Liver (tissue), 9 donors: ENCODE measurements around the gene GRM3. TPM values are rescaled to one million over a fixed set of nuclear protein-coding genes. Genes with fewer than 3 reads are reported as not detected.

ENCODE experiments used
- DNase-seq: peaks from one replicate; pipeline ENCODE4 v3.0.0-alpha.2; 2017; ENCODE audit warnings: low spot score
- H3K27ac ChIP-seq, 2 donors: one replicate each; pipeline ENCODE4 v1.7.0; 2013; ENCODE audit warnings: inconsistent platforms in 2 of 2, low read length in 2 of 2, control low read depth in 1 of 2, low read depth in 1 of 2, mild to moderate bottlenecking in 1 of 2
- H3K27me3 ChIP-seq, 4 donors: one replicate each; pipeline versions ENCODE4 v1.6.1 to v1.7.0; 2013; ENCODE audit warnings: low read length in 3 of 4, inconsistent platforms in 1 of 4, mild to moderate bottlenecking in 1 of 4, moderate library complexity in 1 of 4; ENCODE audit not compliant: control insufficient read depth in 4 of 4, insufficient read depth in 4 of 4
- H3K36me3 ChIP-seq, 4 donors: one replicate each; pipeline versions ENCODE4 v1.6.1 to v1.7.0; 2013; ENCODE audit warnings: low read length in 3 of 4, mild to moderate bottlenecking in 3 of 4, low read depth in 1 of 4, moderate library complexity in 1 of 4; ENCODE audit not compliant: control insufficient read depth in 4 of 4, insufficient read depth in 3 of 4
- H3K4me1 ChIP-seq, 4 donors: one replicate each; pipeline versions ENCODE4 v1.6.1 to v1.7.0; 2013; ENCODE audit warnings: low read length in 3 of 4, mild to moderate bottlenecking in 3 of 4, moderate library complexity in 1 of 4; ENCODE audit not compliant: control insufficient read depth in 4 of 4, insufficient read depth in 4 of 4
- H3K4me3 ChIP-seq, 3 donors: one replicate each; pipeline versions ENCODE4 v1.6.1 to v1.7.0; 2013; ENCODE audit warnings: low read length in 3 of 3, control low read depth in 1 of 3, low read depth in 1 of 3, mild to moderate bottlenecking in 1 of 3
- H3K9ac ChIP-seq, 2 donors: one replicate each; pipeline ENCODE4 v1.7.0; 2013; ENCODE audit warnings: low read length in 2 of 2, mild to moderate bottlenecking in 2 of 2, moderate library complexity in 2 of 2, control low read depth in 1 of 2, low read depth in 1 of 2
- H3K9me3 ChIP-seq, 4 donors: one replicate each; pipeline versions ENCODE4 v1.6.1 to v1.7.0; 2013; ENCODE audit warnings: low read length in 3 of 4; ENCODE audit not compliant: control insufficient read depth in 4 of 4
- ATF3 ChIP-seq: IDR thresholded peaks from 2 replicates; pipeline ENCODE4 v1.6.1; 2016; ENCODE audit warnings: antibody characterized with exemption
- EGR1 ChIP-seq, 2 donors: IDR thresholded peaks; 2 replicates each; pipeline ENCODE4 v1.6.1; 2016 to 2018; ENCODE audit warnings: antibody characterized with exemption in 2 of 2, low read depth in 2 of 2
- FOXA1 ChIP-seq: IDR thresholded peaks from 2 replicates; pipeline ENCODE4 v1.6.1; 2016; ENCODE audit warnings: antibody characterized with exemption
- FOXA2 ChIP-seq: IDR thresholded peaks from 2 replicates; pipeline ENCODE4 v1.6.1; 2016; ENCODE audit warnings: antibody characterized with exemption
- GABPA ChIP-seq, 2 donors: IDR thresholded peaks in 1 of 2; conservative IDR thresholded peaks in 1 of 2; 2 replicates each; pipeline ENCODE4 v1.6.1; 2016; ENCODE audit warnings: antibody characterized with exemption in 2 of 2, mild to moderate bottlenecking in 1 of 2, moderate library complexity in 1 of 2
- HNF4A ChIP-seq, 2 donors: conservative IDR thresholded peaks; 2 replicates each; pipeline ENCODE4 v1.6.1; 2016; ENCODE audit warnings: antibody characterized with exemption in 2 of 2, mild to moderate bottlenecking in 2 of 2
- HNF4G ChIP-seq: IDR thresholded peaks from 2 replicates; pipeline ENCODE4 v1.6.1; 2016; ENCODE audit warnings: antibody characterized with exemption
- JUND ChIP-seq, 2 donors: IDR thresholded peaks; 2 replicates each; pipeline ENCODE4 v1.6.1; 2016; ENCODE audit warnings: antibody characterized with exemption in 2 of 2
- NR2F2 ChIP-seq: IDR thresholded peaks from 2 replicates; pipeline ENCODE4 v1.6.1; 2016; ENCODE audit warnings: antibody characterized with exemption
- RAD21 ChIP-seq, 2 donors: IDR thresholded peaks; 2 replicates each; pipeline ENCODE4 v1.6.1; 2016; ENCODE audit warnings: antibody characterized with exemption in 2 of 2, mild to moderate bottlenecking in 2 of 2
- RXRA ChIP-seq, 2 donors: IDR thresholded peaks; 2 replicates each; pipeline ENCODE4 v1.6.1; 2017 to 2018; ENCODE audit warnings: antibody characterized with exemption in 2 of 2, mild to moderate bottlenecking in 1 of 2
- SP1 ChIP-seq: IDR thresholded peaks from 2 replicates; pipeline ENCODE4 v1.6.1; 2018; ENCODE audit warnings: antibody characterized with exemption, mild to moderate bottlenecking
- TAF1 ChIP-seq: conservative IDR thresholded peaks from 2 replicates; pipeline ENCODE4 v1.6.1; 2016; ENCODE audit warnings: antibody characterized with exemption, mild to moderate bottlenecking
- YY1 ChIP-seq: IDR thresholded peaks from 2 replicates; pipeline ENCODE4 v1.6.1; 2016; ENCODE audit warnings: antibody characterized with exemption, mild to moderate bottlenecking
- WGBS: extraction: QIAGEN DNeasy Blood & Tissue Kit; methylation state at CpG from one replicate; pipeline ENCODE4 v1.1.7; 2013; 5-methylcytosine and 5-hydroxymethylcytosine counted together
- polyA plus RNA-seq, 2 donors: library from polyadenylated mRNA; stranded (reverse) in 1 of 2; unstranded in 1 of 2; fragments of 200-250 nt in 1 of 2; fragments of >200 nt in 1 of 2; fragmentation: Nextera tagmentation in 1 of 2; extraction: Ambion mirVana in 1 of 2; gene quantifications; one replicate each; pipeline versions ENCODE4 v1.2.1 to v1.2.3, GENCODE V29; 2013 to 2015
- total RNA-seq, 2 donors: library from RNA; depleted of rRNA; stranded (reverse); fragments of >200 nt; gene quantifications; one replicate each; pipeline ENCODE4 v1.2.3, GENCODE V29; 2014
- TF ChIP-seq, protein P1 (sequence below): IDR thresholded peaks from 2 replicates; pipeline ENCODE4 v1.6.1; 2016; ENCODE audit warnings: antibody characterized with exemption
- TF ChIP-seq, protein P2 (sequence below): IDR thresholded peaks from 2 replicates; pipeline ENCODE4 v1.6.1; 2016; ENCODE audit warnings: antibody characterized with exemption
- TF ChIP-seq, protein P3 (sequence below): fragments of 150-350 bp; IDR thresholded peaks from 2 replicates; pipeline ENCODE4 v1.5.1; 2017; ENCODE audit warnings: improper control_type of control experiment, low read depth, low read length; ENCODE audit not compliant: missing input control
- TF ChIP-seq, protein P4 (sequence below): IDR thresholded peaks from 2 replicates; pipeline ENCODE4 v1.6.1; 2016; ENCODE audit warnings: antibody characterized with exemption, mild to moderate bottlenecking
- donor health status: healthy.
- donor health status: healthy.
- donor health status: healthy.
- donor health status: healthy.
- donor health status: healthy.

The GRM3 gene
- total and polyA plus RNA-seq, 4 donors, result 0.08 to 0.09 TPM; not detected in 2

- no peak for DNase-seq
- WGBS, result 19% methylated on average over 1 of the region's 1 CpG
- Histone ChIP-seq H3K9ac (no peak overlapping the region), H3K36me3 (no peaks in the 10 kb centered on the region), H3K4me1 (no peaks in the 10 kb centered on the region), H3K27ac (no peak overlapping the region), H3K9me3 (no peaks in the 10 kb centered on the region), H3K4me3 (no peak overlapping the region), H3K27me3 (no peaks in the 10 kb centered on the region)
- TF ChIP-seq, protein P1, sequence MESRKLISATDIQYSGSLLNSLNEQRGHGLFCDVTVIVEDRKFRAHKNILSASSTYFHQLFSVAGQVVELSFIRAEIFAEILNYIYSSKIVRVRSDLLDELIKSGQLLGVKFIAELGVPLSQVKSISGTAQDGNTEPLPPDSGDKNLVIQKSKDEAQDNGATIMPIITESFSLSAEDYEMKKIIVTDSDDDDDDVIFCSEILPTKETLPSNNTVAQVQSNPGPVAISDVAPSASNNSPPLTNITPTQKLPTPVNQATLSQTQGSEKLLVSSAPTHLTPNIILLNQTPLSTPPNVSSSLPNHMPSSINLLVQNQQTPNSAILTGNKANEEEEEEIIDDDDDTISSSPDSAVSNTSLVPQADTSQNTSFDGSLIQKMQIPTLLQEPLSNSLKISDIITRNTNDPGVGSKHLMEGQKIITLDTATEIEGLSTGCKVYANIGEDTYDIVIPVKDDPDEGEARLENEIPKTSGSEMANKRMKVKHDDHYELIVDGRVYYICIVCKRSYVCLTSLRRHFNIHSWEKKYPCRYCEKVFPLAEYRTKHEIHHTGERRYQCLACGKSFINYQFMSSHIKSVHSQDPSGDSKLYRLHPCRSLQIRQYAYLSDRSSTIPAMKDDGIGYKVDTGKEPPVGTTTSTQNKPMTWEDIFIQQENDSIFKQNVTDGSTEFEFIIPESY, result no peak
- TF ChIP-seq, protein P2, sequence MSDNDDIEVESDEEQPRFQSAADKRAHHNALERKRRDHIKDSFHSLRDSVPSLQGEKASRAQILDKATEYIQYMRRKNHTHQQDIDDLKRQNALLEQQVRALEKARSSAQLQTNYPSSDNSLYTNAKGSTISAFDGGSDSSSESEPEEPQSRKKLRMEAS, result no peak
- TF ChIP-seq EGR1 (IDR thresholded peaks at IDR 0.05; ENCODE audit: low read depth in 2 of 2) (no peak), FOXA1 (no peak), RAD21 (IDR thresholded peaks at IDR 0.05) (no peak), ATF3 (no peak), GABPA (IDR thresholded peaks at IDR 0.05 in 1 of 2, conservative IDR thresholded peaks at IDR 0.05 in 1 of 2) (no peak), JUND (IDR thresholded peaks at IDR 0.05) (no peak), TAF1 (no peak), SP1 (no peak), NR2F2 (no peak), FOXA2 (no peak), RXRA (IDR thresholded peaks at IDR 0.05) (no peak), HNF4A (conservative IDR thresholded peaks at IDR 0.05) (no peak), HNF4G (no peak), YY1 (no peak)
- TF ChIP-seq, protein P3, sequence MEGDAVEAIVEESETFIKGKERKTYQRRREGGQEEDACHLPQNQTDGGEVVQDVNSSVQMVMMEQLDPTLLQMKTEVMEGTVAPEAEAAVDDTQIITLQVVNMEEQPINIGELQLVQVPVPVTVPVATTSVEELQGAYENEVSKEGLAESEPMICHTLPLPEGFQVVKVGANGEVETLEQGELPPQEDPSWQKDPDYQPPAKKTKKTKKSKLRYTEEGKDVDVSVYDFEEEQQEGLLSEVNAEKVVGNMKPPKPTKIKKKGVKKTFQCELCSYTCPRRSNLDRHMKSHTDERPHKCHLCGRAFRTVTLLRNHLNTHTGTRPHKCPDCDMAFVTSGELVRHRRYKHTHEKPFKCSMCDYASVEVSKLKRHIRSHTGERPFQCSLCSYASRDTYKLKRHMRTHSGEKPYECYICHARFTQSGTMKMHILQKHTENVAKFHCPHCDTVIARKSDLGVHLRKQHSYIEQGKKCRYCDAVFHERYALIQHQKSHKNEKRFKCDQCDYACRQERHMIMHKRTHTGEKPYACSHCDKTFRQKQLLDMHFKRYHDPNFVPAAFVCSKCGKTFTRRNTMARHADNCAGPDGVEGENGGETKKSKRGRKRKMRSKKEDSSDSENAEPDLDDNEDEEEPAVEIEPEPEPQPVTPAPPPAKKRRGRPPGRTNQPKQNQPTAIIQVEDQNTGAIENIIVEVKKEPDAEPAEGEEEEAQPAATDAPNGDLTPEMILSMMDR, result no peak
- TF ChIP-seq, protein P4, sequence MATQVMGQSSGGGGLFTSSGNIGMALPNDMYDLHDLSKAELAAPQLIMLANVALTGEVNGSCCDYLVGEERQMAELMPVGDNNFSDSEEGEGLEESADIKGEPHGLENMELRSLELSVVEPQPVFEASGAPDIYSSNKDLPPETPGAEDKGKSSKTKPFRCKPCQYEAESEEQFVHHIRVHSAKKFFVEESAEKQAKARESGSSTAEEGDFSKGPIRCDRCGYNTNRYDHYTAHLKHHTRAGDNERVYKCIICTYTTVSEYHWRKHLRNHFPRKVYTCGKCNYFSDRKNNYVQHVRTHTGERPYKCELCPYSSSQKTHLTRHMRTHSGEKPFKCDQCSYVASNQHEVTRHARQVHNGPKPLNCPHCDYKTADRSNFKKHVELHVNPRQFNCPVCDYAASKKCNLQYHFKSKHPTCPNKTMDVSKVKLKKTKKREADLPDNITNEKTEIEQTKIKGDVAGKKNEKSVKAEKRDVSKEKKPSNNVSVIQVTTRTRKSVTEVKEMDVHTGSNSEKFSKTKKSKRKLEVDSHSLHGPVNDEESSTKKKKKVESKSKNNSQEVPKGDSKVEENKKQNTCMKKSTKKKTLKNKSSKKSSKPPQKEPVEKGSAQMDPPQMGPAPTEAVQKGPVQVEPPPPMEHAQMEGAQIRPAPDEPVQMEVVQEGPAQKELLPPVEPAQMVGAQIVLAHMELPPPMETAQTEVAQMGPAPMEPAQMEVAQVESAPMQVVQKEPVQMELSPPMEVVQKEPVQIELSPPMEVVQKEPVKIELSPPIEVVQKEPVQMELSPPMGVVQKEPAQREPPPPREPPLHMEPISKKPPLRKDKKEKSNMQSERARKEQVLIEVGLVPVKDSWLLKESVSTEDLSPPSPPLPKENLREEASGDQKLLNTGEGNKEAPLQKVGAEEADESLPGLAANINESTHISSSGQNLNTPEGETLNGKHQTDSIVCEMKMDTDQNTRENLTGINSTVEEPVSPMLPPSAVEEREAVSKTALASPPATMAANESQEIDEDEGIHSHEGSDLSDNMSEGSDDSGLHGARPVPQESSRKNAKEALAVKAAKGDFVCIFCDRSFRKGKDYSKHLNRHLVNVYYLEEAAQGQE, result no peak
These were observed 149.4 kb downstream of the GRM3 start for GRCh38 chr7:86793136-86793535.
